ENCODE data around the gene TBC1D32. TPM values are rescaled to one million over a fixed set of nuclear protein-coding genes. Genes with fewer than 3 reads are reported as not detected.
"Not testable (repeated sequence)": the region's sequence is repeated elsewhere in the genome, so short reads cannot be mapped to it uniquely, and the experiment has no call there.

The TBC1D32 gene
- total and polyA plus RNA-seq, 2 donors (not counting 1 experiment from before 2014, with no cell fraction given) = 6.3 to 21.0 TPM

GRCh38 chr6:121076119-121076518 lies 258.2 kb downstream of the TBC1D32 start:
- TF ChIP-seq CTCF (conservative IDR thresholded peaks at IDR 0.05 in 1 of 2, IDR thresholded peaks at IDR 0.05 in 1 of 2; ENCODE audit: low read depth in 1 of 2, low read length in 2 of 2) (no peak), EZH2 (IDR thresholded peaks at IDR 0.05; ENCODE audit: low read length, missing control alignments) (no peak)
- Histone ChIP-seq H3K27ac (ENCODE audit: insufficient read depth, low read length) (no peak overlapping the region), H3K9me3 (ENCODE audit: control insufficient read depth, insufficient read depth, low read depth, low read length) (no peaks in the 10 kb centered on the region), H3K36me3 (ENCODE audit: control insufficient read depth, insufficient read depth, low read length) (no peaks in the 10 kb centered on the region), H3K79me2 (ENCODE audit: control insufficient read depth, insufficient read depth, low read length) (no peaks in the 10 kb centered on the region), H4K20me1 (ENCODE audit: control insufficient read depth, extremely low read depth, insufficient read depth, low read length) (no peaks in the 10 kb centered on the region), H2AFZ (ENCODE audit: low read length) (no peak overlapping the region), H3K4me3 (replicated peaks in 1 of 4; ENCODE audit: control extremely low read depth in 1 of 4, insufficient read depth in 1 of 4, low read depth in 3 of 4, low read length in 4 of 4) (no peak overlapping the region), H3K4me2 (ENCODE audit: extremely low read depth, insufficient read depth, low read length) (no peak overlapping the region), H3K9ac (ENCODE audit: insufficient read depth, low read length) (no peak overlapping the region), H3K4me1 (ENCODE audit: control insufficient read depth, extremely low read depth, insufficient read depth, low read length) (no peaks in the 10 kb centered on the region), H3K27me3 (ENCODE audit: control insufficient read depth, insufficient read depth, low read length) (no peaks in the 10 kb centered on the region)
- no peak for DNase-seq (ENCODE audit: low read depth in 2 of 2)

- H3K36me3 ChIP-seq (ENCODE audit: control insufficient read depth, insufficient read depth, low read length) = not testable (repeated sequence)
Measured at GRCh38 chr6:121068749-121069148, 265.5 kb downstream of the TBC1D32 start.

GRCh38 chr6:121067381-121067780 lies 266.9 kb downstream of the TBC1D32 start:
- H3K27ac ChIP-seq (ENCODE audit: insufficient read depth, low read length) = no peak overlapping the region
- TF ChIP-seq CTCF (conservative IDR thresholded peaks at IDR 0.05 in 1 of 2, IDR thresholded peaks at IDR 0.05 in 1 of 2; ENCODE audit: low read depth in 1 of 2, low read length in 2 of 2) = no peak
- no peak for TF ChIP-seq EZH2 (IDR thresholded peaks at IDR 0.05; ENCODE audit: low read length, missing control alignments)
- no peaks in the 10 kb centered on the region for H3K9me3 ChIP-seq (ENCODE audit: control insufficient read depth, insufficient read depth, low read depth, low read length)
- H3K4me1 ChIP-seq (ENCODE audit: control insufficient read depth, extremely low read depth, insufficient read depth, low read length) = no peaks in the 10 kb centered on the region
- no peaks in the 10 kb centered on the region for H3K36me3 ChIP-seq (ENCODE audit: control insufficient read depth, insufficient read depth, low read length)
- H3K27me3 ChIP-seq (ENCODE audit: control insufficient read depth, insufficient read depth, low read length) = no peaks in the 10 kb centered on the region
- H3K4me3 ChIP-seq (replicated peaks in 1 of 4; ENCODE audit: control extremely low read depth in 1 of 4, insufficient read depth in 1 of 4, low read depth in 3 of 4, low read length in 4 of 4) = no peak overlapping the region
- no peak overlapping the region for H3K4me2 ChIP-seq (ENCODE audit: extremely low read depth, insufficient read depth, low read length)
- DNase-seq (ENCODE audit: low read depth in 2 of 2) = no peak
- no peaks in the 10 kb centered on the region for H4K20me1 ChIP-seq (ENCODE audit: control insufficient read depth, extremely low read depth, insufficient read depth, low read length)
- H2AFZ ChIP-seq (ENCODE audit: low read length) = no peak overlapping the region
- no peaks in the 10 kb centered on the region for H3K79me2 ChIP-seq (ENCODE audit: control insufficient read depth, insufficient read depth, low read length)
- H3K9ac ChIP-seq (ENCODE audit: insufficient read depth, low read length) = no peak overlapping the region

More at GRCh38 chr6:121068749-121069148, 265.5 kb downstream of the TBC1D32 start:
- not testable (repeated sequence) for H3K4me2 ChIP-seq (ENCODE audit: extremely low read depth, insufficient read depth, low read length); H3K4me3 ChIP-seq (replicated peaks in 1 of 4; ENCODE audit: control extremely low read depth in 1 of 4, insufficient read depth in 1 of 4, low read depth in 3 of 4, low read length in 4 of 4); H3K9me3 ChIP-seq (ENCODE audit: control insufficient read depth, insufficient read depth, low read depth, low read length); DNase-seq (ENCODE audit: low read depth in 2 of 2); H2AFZ ChIP-seq (ENCODE audit: low read length); H3K4me1 ChIP-seq (ENCODE audit: control insufficient read depth, extremely low read depth, insufficient read depth, low read length); H3K27me3 ChIP-seq (ENCODE audit: control insufficient read depth, insufficient read depth, low read length); H3K27ac ChIP-seq (ENCODE audit: insufficient read depth, low read length); H3K9ac ChIP-seq (ENCODE audit: insufficient read depth, low read length); H3K79me2 ChIP-seq (ENCODE audit: control insufficient read depth, insufficient read depth, low read length); H4K20me1 ChIP-seq (ENCODE audit: control insufficient read depth, extremely low read depth, insufficient read depth, low read length)
